ENCODE data around the gene CRABP1.

The CRABP1 gene

DNA sequence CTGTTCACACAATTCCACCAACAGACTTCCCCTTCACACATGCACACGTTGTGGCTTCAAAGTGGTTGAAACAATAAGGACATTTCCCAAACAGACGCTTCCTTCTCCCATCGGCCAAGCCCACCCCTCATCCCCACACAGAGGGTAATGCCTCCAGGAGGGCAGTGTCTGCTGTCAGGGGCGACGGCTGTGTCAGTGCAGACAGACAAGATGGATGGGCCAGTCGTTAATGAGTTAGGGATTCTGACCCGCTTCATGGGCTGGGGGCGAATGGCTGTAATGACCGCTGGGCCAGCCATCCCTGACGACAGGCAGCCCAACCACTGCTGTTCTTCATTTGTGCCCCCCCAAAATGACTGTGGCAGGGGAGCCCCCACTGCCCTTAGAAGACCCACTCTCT lies 20.6 kb upstream of the CRABP1 start:
- no peak for DNase-seq

- DNase-seq: no peak
Measured at GRCh38 chr15:78320183-78320582, 20.0 kb upstream of the CRABP1 start.

GRCh38 chr15:78321041-78321570 lies 19.0 kb upstream of the CRABP1 start:
- DNase-seq: no peak

- DNase-seq: no peak
Measured at GRCh38 chr15:78321786-78322185, 18.4 kb upstream of the CRABP1 start.

- peak; percentile 94 for DNase-seq
Measured at GRCh38 chr15:78322243-78322642, 17.9 kb upstream of the CRABP1 start.

- DNase-seq: no peak
Measured at GRCh38 chr15:78322724-78323521, 17.2 kb upstream of the CRABP1 start.

- no peak for DNase-seq
Measured at GRCh38 chr15:78323693-78324092, 16.5 kb upstream of the CRABP1 start.

DNA sequence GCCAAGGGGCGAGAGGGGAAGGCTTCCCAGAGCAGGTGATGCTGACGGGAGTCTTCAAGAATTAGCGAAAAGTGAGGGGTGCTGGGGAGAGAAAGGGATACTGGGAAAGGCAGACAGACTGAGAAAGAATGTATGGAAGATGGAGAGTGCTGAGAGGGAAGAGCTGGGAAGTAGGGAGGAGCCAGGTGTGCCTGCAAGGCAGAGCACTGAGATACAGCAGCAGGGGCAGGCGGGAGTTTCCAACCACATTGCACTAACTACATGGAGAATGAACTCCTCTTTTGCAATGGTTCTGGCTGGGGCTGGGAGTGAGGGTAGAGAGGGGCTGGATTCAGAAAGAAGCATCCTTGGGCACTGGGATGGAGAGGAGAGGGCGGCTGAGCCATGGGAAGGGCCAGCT lies 16.0 kb upstream of the CRABP1 start:
- no peak for DNase-seq

DNA sequence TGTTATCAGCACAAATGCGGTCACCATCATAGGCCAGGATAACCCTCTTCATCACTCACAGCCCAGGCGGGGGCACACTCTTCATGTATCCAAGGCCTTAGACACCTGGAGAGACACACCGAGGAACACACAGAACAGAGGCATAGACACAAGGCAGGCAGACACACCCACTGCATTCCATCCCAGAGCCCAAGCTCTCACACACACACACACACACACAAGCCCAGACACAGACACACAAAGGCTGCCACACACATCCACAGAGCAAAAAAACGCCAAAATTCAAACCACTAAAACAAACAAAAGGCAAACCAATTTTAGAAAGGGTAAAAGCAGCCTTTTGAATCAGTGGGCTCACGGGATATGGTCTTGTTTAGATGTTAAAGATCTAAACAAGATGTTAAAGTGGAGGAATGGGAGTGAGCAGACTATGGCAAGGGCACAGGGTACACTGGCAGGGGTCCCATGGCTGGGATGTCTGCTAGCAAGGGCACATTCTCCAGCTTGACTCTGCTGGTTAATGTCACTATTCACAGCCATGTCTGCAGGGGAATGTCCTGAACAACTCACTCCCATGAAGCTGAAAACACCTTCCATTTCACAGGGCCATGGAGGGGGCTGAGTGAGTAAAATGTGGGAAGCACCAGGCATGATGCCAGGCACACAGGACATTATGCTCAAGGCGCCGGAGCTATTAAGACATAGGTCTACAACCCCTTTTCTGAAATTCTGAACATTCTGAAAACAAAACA lies 14.9 kb upstream of the CRABP1 start:
- DNase-seq: no peak

- DNase-seq: no peak
Measured at GRCh38 chr15:78327466-78327865, 12.7 kb upstream of the CRABP1 start.

GRCh38 chr15:78329625-78330024 lies 10.5 kb upstream of the CRABP1 start:
- DNase-seq: no peak

GRCh38 chr15:78334845-78335244 lies 5.3 kb upstream of the CRABP1 start:
- no peak for DNase-seq

DNA sequence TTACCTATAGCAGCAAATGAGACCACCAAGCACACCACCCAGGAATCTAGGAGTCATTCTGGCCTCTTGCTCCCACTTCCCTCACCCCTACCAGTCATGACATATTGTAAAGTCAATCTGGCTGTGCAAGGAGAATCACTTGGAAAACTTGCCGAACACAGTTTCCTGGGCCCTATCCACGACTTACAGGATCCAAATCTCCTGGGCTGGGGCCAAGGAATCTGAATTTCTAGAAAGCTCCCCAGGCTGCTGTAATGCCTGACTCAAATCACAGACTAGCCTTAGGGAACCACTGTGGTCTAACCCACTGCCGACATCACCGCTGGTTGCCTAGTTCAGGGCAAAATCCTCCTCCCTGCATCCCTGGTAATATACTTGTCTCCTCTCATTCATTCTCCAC lies 4.2 kb upstream of the CRABP1 start:
- DNase-seq: no peak

GRCh38 chr15:78338781-78339180 lies 1.4 kb upstream of the CRABP1 start:
- no peak for DNase-seq

GRCh38 chr15:78339559-78339958 lies 594 bp upstream of the CRABP1 start:
- no peak for DNase-seq

DNA sequence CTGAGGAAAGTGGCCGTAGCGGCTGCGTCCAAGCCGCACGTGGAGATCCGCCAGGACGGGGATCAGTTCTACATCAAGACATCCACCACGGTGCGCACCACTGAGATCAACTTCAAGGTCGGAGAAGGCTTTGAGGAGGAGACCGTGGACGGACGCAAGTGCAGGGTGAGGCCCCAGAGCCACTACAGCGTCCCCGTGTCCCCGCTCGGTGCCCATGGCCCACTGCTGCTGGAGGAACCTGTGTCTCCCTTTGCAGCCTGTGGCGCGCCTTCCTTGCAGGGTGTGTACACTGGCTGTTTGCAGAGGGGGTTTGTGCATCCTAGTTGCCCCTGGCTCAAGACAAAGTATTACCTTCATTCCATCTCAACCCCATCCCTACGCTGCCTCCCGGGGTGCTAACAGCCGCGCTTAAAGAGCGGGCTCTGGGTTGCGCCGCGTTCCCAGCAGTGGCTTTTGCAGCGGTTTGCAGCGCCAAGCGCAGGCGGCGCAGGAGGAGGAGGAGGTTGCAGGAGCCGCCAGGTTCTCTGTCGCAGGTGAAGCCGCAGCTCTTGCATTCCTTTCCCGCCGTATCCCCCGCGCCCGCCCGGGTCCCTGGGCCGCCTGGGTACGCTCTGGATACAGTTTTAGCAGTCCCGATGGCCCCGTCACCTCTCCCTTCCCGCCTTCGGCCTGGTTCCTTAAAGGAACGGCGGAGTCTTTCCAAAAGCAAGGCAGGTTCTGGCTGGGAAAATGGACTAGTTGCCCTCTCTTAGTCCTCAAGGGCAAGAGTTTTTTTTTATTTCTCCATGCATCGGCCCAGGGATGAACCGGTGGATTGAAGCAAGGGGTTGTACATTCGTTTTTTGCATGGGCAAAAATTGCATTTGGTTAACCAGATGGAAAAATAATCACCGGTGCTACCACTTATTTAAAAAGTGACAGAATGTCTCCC lies 1.2 kb downstream of the CRABP1 start:
- DNase-seq: no peak

DNA sequence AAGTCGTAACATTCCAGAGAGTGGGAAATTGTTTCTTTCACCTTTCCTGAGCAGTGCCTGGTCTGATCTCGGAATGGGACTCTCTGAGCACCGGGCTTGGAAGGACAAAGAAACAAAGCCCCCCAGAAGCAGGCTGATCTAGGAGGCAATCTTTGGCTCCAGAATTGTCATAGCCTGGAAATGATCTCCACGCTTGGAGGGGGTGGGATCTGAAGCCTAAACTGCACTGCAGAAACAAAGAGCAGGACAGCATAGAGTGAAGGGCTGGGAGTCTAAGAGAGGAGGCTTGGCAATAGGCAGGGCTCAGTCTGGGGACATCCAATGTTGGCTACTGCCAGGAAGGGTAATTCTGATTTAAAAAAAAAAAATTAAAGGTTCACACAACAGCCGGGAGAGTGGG lies 1.9 kb downstream of the CRABP1 start:
- DNase-seq: no peak

- DNase-seq: peak; percentile 68
Measured at GRCh38 chr15:78343276-78344060, 3.3 kb downstream of the CRABP1 start.

- DNase-seq: no peak
Measured at GRCh38 chr15:78345396-78346125, 5.4 kb downstream of the CRABP1 start.

- DNase-seq: peak; percentile 42
Measured at GRCh38 chr15:78347586-78348543, 7.7 kb downstream of the CRABP1 start.

All from COR-L47 (cell line).